ENCODE data around the gene CTNNA2.

Gene CTNNA2

GRCh38 chr2:79612999-79613398 is 100.1 kb downstream of the CTNNA2 start:
- no peak for DNase-seq (ENCODE audit: low spot score)

- DNase-seq (ENCODE audit: low spot score): no peak
These were observed 106.6 kb downstream of the CTNNA2 start for GRCh38 chr2:79619442-79619841.

GRCh38 chr2:79619976-79620375 is 107.1 kb downstream of the CTNNA2 start:
- no peak for DNase-seq (ENCODE audit: low spot score)

GRCh38 chr2:79620679-79621078 is 107.8 kb downstream of the CTNNA2 start:
- DNase-seq (ENCODE audit: low spot score): no peak

- DNase-seq (ENCODE audit: low spot score): no peak
These were observed 108.4 kb downstream of the CTNNA2 start for GRCh38 chr2:79621252-79621651.

GRCh38 chr2:79621755-79622154 is 108.9 kb downstream of the CTNNA2 start:
- no peak for DNase-seq (ENCODE audit: low spot score)

- DNase-seq (ENCODE audit: low spot score): no peak
These were observed 109.7 kb downstream of the CTNNA2 start for GRCh38 chr2:79622508-79622907.

- DNase-seq (ENCODE audit: low spot score): no peak
These were observed 114.4 kb downstream of the CTNNA2 start for GRCh38 chr2:79627237-79627636.

- DNase-seq (ENCODE audit: low spot score): no peak
These were observed 117.2 kb downstream of the CTNNA2 start for GRCh38 chr2:79630060-79630459.

- no peak for DNase-seq (ENCODE audit: low spot score)
These were observed 118.2 kb downstream of the CTNNA2 start for GRCh38 chr2:79630972-79631557.

GRCh38 chr2:79638410-79638809 is 125.6 kb downstream of the CTNNA2 start:
- DNase-seq (ENCODE audit: low spot score): no peak

GRCh38 chr2:79638954-79639353 is 126.1 kb downstream of the CTNNA2 start:
- DNase-seq (ENCODE audit: low spot score): no peak

GRCh38 chr2:79640001-79640400 is 127.2 kb downstream of the CTNNA2 start:
- no peak for DNase-seq (ENCODE audit: low spot score)

GRCh38 chr2:79649531-79649930 is 136.7 kb downstream of the CTNNA2 start:
- no peak for DNase-seq (ENCODE audit: low spot score)

GRCh38 chr2:79660557-79660956 is 147.7 kb downstream of the CTNNA2 start:
- no peak for DNase-seq (ENCODE audit: low spot score)

GRCh38 chr2:79665091-79665490 is 152.2 kb downstream of the CTNNA2 start:
- DNase-seq (ENCODE audit: low spot score): no peak

- no peak for DNase-seq (ENCODE audit: low spot score)
These were observed 153.6 kb downstream of the CTNNA2 start for GRCh38 chr2:79666430-79666829.

- peak; percentile 49 for DNase-seq (ENCODE audit: low spot score)
These were observed 156.9 kb downstream of the CTNNA2 start for GRCh38 chr2:79669714-79670113.

- DNase-seq (ENCODE audit: low spot score): peak; percentile 85
These were observed 157.3 kb downstream of the CTNNA2 start for GRCh38 chr2:79670198-79670597.

- no peak for DNase-seq (ENCODE audit: low spot score)
These were observed 174.0 kb downstream of the CTNNA2 start for GRCh38 chr2:79686884-79687283.

- no peak for DNase-seq (ENCODE audit: low spot score)
These were observed 182.4 kb downstream of the CTNNA2 start for GRCh38 chr2:79695248-79695647.

GRCh38 chr2:79697200-79697599 is 184.3 kb downstream of the CTNNA2 start:
- DNase-seq (ENCODE audit: low spot score): no peak

GRCh38 chr2:79700651-79701050 is 187.8 kb downstream of the CTNNA2 start:
- DNase-seq (ENCODE audit: low spot score): no peak

GRCh38 chr2:79702905-79703304 is 190.1 kb downstream of the CTNNA2 start:
- DNase-seq (ENCODE audit: low spot score): no peak

GRCh38 chr2:79711098-79711497 is 198.2 kb downstream of the CTNNA2 start:
- DNase-seq (ENCODE audit: low spot score): no peak

Data from ecto neural progenitor cell (in vitro differentiated cells).